DND-41 (cell line): ENCODE measurements around the gene MEP1A.

ENCODE experiments used
- CTCF ChIP-seq: IDR thresholded peaks from 2 replicates; pipeline ENCODE4 v1.5.1; 2012; ENCODE audit warnings: borderline replicate concordance, low read length, moderate library complexity, mild to moderate bottlenecking; ENCODE audit not compliant: poor library complexity, severe bottlenecking; ENCODE audit errors: extremely low read depth
- EZH2 ChIP-seq: IDR thresholded peaks from 3 replicates; pipeline ENCODE4 v1.6.1; 2012; ENCODE audit warnings: borderline replicate concordance, low read depth, mild to moderate bottlenecking, moderate library complexity, low read length, inconsistent platforms; ENCODE audit not compliant: severe bottlenecking

GRCh38 chr6:46799657-46800056 is 6.5 kb downstream of the MEP1A start:
- TF ChIP-seq CTCF (no peak), EZH2 (no peak)
